Nephron (organoid): Measurements from ENCODE around the gene PDE6B.

Source experiments
- H3K27ac Mint-ChIP-seq, 3 experiments: 2 replicates each; pipeline ENCODE4 v1.8.0; 2020; ENCODE audit warnings: mixed read lengths in 3 of 3, mild to moderate bottlenecking in 2 of 3, moderate library complexity in 1 of 3
- H3K27me3 Mint-ChIP-seq: 2 replicates; pipeline ENCODE4 v1.8.0; 2021; ENCODE audit warnings: low read depth, mild to moderate bottlenecking, moderate library complexity, mixed read lengths
- H3K36me3 Mint-ChIP-seq: 2 replicates; pipeline ENCODE4 v1.8.0; 2020; ENCODE audit warnings: low read depth, mixed read lengths
- H3K4me1 Mint-ChIP-seq: 2 replicates; pipeline ENCODE4 v1.8.0; 2020; ENCODE audit warnings: mixed read lengths
- H3K4me3 Mint-ChIP-seq, 3 experiments: 2 replicates each; pipeline ENCODE4 v1.8.0; 2020; ENCODE audit warnings: mild to moderate bottlenecking in 3 of 3, mixed read lengths in 3 of 3, moderate library complexity in 2 of 3
- H3K9me3 Mint-ChIP-seq: 2 replicates; pipeline ENCODE4 v1.8.0; 2020; ENCODE audit warnings: mixed read lengths
- CTCF ChIP-seq, 3 experiments: fragments of 200-600 bp; sonication (generic); IDR thresholded peaks; one replicate each; pipeline ENCODE4 v1.5.0; 2021; ENCODE audit warnings: antibody characterized with exemption in 3 of 3; ENCODE audit not compliant: unreplicated experiment in 3 of 3

The PDE6B gene

GRCh38 chr4:612052-612748 lies 13.2 kb upstream of the PDE6B start:
- Mint-ChIP-seq H3K9me3 (no peaks in the 10 kb centered on the region), H3K36me3 (no peaks in the 10 kb centered on the region), H3K4me1 (peaks cover 15% of the 10 kb centered on the region), H3K27ac (no peak overlapping the region), H3K27me3 (peaks cover 30% of the 10 kb centered on the region), H3K4me3 (no peak overlapping the region)
- TF ChIP-seq CTCF (IDR thresholded peaks at IDR 0.05; ENCODE audit: unreplicated experiment in 3 of 3) = no peak

GRCh38 chr4:612749-613125 lies 12.6 kb upstream of the PDE6B start:
- no peaks in the 10 kb centered on the region for H3K9me3 Mint-ChIP-seq
- H3K4me1 Mint-ChIP-seq = peaks cover 15% of the 10 kb centered on the region
- H3K4me3 Mint-ChIP-seq = no peak overlapping the region
- no peaks in the 10 kb centered on the region for H3K36me3 Mint-ChIP-seq
- H3K27ac Mint-ChIP-seq = no peak overlapping the region
- no peak for TF ChIP-seq CTCF (IDR thresholded peaks at IDR 0.05; ENCODE audit: unreplicated experiment in 3 of 3)
- H3K27me3 Mint-ChIP-seq = peaks cover 34% of the 10 kb centered on the region

- Mint-ChIP-seq H3K36me3 (no peaks in the 10 kb centered on the region), H3K4me3 (no peak overlapping the region), H3K4me1 (peaks cover 15% of the 10 kb centered on the region), H3K27me3 (peaks cover 37% of the 10 kb centered on the region), H3K9me3 (no peaks in the 10 kb centered on the region), H3K27ac (no peak overlapping the region)
- TF ChIP-seq CTCF (IDR thresholded peaks at IDR 0.05; ENCODE audit: unreplicated experiment in 3 of 3) = no peak
Measured at GRCh38 chr4:613126-613525, 12.2 kb upstream of the PDE6B start.

DNA sequence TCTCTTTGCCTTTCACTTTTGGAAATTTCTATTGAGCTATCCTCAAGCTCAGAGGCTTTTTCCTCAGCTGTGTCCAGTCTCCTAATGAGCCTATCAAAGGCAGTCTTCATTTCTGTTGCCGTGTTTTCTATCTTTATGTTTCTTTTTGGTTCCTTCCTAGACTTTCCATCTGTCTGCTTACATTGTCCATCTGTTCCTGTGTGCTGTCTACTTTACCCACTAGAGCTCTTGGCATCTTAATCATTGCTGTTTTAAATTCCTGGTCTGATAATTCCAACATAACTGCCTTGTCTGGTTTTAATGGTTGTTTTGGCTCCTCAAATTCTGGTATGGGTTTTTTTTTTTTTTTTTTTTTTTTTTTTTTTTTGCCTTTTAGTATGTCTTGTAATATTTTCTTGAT lies 9.3 kb upstream of the PDE6B start:
- no peaks in the 10 kb centered on the region for H3K4me1 Mint-ChIP-seq

DNA sequence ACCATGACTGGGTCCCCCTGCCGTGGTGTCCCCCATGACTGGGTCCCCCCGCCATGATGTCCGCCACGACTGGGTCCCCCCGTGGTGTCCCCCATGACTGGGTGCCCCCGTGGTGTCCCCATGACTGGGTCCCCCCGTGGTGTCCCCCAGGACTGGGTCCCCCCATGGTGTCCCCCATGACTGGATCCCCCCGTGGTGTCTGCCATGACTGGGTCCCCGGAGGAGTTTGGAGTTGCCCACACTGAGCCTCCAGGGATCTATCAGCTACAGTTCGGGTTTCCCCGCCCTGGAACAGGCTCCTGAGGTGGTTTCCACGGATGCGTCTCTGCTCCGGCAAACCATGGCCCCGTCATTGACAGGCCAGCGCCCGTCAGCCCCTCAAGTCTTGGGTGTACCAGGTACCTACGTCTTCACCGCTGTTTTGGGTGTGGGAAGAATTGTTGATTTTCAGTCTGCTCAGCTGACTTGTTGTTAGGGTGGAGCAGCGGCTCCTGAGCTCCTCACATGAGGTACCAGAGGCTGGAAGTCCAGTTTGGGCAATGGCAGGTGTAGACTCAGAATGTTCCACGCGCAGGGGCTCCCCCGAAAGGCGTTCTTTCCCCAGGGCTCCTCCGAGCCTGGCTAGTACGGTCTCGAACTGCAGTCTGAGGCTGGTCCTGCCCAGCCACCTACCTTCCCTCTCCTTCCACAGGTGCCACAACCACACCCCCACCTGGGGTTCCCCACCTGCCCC lies 8.3 kb upstream of the PDE6B start:
- no peak for TF ChIP-seq CTCF (IDR thresholded peaks at IDR 0.05; ENCODE audit: unreplicated experiment in 3 of 3)
- H3K4me1 Mint-ChIP-seq = no peaks in the 10 kb centered on the region
- no peak overlapping the region for H3K4me3 Mint-ChIP-seq
- H3K27me3 Mint-ChIP-seq = peaks cover 26% of the 10 kb centered on the region
- no peaks in the 10 kb centered on the region for H3K9me3 Mint-ChIP-seq
- H3K36me3 Mint-ChIP-seq = no peaks in the 10 kb centered on the region
- H3K27ac Mint-ChIP-seq = no peak overlapping the region

More for the DNA sequence above, 9.3 kb upstream of the PDE6B start:
- Mint-ChIP-seq H3K27me3 (peaks cover 24% of the 10 kb centered on the region), H3K27ac (no peak overlapping the region), H3K36me3 (no peaks in the 10 kb centered on the region), H3K9me3 (no peaks in the 10 kb centered on the region), H3K4me3 (no peak overlapping the region)
- no peak for TF ChIP-seq CTCF (IDR thresholded peaks at IDR 0.05; ENCODE audit: unreplicated experiment in 3 of 3)
